Gastrocnemius medialis (tissue), 4 donors: ENCODE data around the gene DPYSL3.

Experiments
- CTCF ChIP-seq, 5 experiments: fragments of 450-650 bp in 3 of 5; fragments of 200-600 bp in 2 of 5; sonication (generic) in 2 of 5; IDR thresholded peaks in 4 of 5; conservative IDR thresholded peaks in 1 of 5; 1 replicate in 4 of 5; 2 replicates in 1 of 5; pipeline ENCODE4 v1.5.1; 2016 to 2019; ENCODE audit warnings: antibody characterized with exemption in 5 of 5, mild to moderate bottlenecking in 3 of 5, moderate library complexity in 3 of 5
- POLR2A ChIP-seq, 2 donors: fragments of 450-650 bp; IDR thresholded peaks; one replicate each; pipeline ENCODE4 v1.6.1; 2017; ENCODE audit warnings: antibody characterized with exemption in 2 of 2, mild to moderate bottlenecking in 2 of 2, moderate library complexity in 2 of 2

GRCh38 chr5:147371290-147371689 is 138.6 kb downstream of the DPYSL3 start:
- TF ChIP-seq POLR2A (IDR thresholded peaks at IDR 0.05) (no peak), CTCF (IDR thresholded peaks at IDR 0.05 in 4 of 5, conservative IDR thresholded peaks at IDR 0.05 in 1 of 5) (no peak)
